OCI-LY3 (cell line): ENCODE data around the gene FAM149B1.

Source experiments
- EZH2phosphoT487 ChIP-seq: fragments of 200-600 bp; shearing (Covaris generic); IDR thresholded peaks from 2 replicates; pipeline ENCODE4 v1.6.1; 2018; ENCODE audit warnings: antibody characterized with exemption, mixed run types, low read depth
- TF ChIP-seq, protein P1 (sequence below): fragments of 200-600, 300-600 bp; sonication (generic); IDR thresholded peaks from 2 replicates; pipeline ENCODE4 v1.5.1; 2014; ENCODE audit warnings: antibody characterized with exemption, low read length, low read depth

DNA sequence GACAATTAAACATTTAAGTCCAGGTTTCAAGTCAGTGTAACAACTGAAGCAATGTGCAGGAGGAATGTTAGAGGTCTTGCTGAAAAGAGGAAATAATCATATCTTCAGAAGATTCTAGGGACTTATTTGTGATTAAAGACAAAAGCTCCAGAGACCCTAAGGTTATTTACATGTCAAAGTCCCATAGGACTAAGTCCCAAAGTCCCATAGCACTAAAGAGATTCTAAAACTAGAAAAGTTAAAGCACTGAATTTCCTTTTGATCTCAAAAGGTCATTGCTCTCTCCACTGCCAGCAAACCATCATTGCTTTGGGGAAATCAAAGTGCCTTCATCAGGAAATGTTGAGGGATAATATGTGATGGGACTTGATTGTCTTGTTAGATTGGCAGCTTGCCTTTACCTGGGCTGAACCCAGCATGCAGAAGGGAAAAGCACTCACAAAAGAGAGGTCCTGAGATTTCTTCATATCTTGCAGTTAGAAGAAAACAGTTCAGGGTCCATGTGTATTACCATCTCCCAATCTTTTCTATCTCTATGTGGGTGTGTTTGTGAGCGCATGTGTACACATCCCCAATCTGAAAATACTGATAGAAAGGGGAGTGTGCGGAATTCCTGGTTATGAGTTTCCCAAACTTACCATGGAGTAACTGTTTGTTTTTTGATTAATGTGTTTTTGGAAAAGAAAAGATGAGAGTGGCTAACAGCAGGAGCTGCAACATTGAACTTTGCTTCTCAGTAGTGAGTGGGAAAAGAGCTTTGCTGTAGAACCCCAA lies 35.8 kb upstream of the FAM149B1 start:
- TF ChIP-seq, protein P1, sequence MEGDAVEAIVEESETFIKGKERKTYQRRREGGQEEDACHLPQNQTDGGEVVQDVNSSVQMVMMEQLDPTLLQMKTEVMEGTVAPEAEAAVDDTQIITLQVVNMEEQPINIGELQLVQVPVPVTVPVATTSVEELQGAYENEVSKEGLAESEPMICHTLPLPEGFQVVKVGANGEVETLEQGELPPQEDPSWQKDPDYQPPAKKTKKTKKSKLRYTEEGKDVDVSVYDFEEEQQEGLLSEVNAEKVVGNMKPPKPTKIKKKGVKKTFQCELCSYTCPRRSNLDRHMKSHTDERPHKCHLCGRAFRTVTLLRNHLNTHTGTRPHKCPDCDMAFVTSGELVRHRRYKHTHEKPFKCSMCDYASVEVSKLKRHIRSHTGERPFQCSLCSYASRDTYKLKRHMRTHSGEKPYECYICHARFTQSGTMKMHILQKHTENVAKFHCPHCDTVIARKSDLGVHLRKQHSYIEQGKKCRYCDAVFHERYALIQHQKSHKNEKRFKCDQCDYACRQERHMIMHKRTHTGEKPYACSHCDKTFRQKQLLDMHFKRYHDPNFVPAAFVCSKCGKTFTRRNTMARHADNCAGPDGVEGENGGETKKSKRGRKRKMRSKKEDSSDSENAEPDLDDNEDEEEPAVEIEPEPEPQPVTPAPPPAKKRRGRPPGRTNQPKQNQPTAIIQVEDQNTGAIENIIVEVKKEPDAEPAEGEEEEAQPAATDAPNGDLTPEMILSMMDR, result no peak
- no peak for TF ChIP-seq EZH2phosphoT487
